NCI-H2081 (cell line): ENCODE results near the gene ZNF217.
"Not testable (repeated sequence)": the region's sequence is repeated elsewhere in the genome, so short reads cannot be mapped to it uniquely, and the experiment has no call there.

Experiments used
- DNase-seq, 2 experiments: peaks; one replicate each; lab custom pipeline; 2025; lab: John Stamatoyannopoulos, UW

ZNF217 gene

DNA sequence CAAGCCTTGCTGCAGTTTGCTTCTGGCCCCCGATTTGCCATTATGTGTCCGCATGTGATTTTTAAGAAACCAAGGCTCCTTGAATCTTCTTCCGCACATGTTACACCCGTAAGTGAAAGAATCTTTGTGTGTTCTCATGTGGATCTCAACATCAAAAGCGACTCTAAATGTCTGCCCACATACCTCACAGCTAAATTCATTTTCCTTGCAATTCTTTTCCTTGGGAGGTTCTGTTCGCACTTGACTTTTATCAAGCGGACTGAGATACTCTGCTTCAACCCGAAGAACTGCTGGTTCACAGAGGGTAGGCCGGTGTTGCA lies 11.4 kb downstream of the ZNF217 start:
- DNase-seq, result no peak

DNA sequence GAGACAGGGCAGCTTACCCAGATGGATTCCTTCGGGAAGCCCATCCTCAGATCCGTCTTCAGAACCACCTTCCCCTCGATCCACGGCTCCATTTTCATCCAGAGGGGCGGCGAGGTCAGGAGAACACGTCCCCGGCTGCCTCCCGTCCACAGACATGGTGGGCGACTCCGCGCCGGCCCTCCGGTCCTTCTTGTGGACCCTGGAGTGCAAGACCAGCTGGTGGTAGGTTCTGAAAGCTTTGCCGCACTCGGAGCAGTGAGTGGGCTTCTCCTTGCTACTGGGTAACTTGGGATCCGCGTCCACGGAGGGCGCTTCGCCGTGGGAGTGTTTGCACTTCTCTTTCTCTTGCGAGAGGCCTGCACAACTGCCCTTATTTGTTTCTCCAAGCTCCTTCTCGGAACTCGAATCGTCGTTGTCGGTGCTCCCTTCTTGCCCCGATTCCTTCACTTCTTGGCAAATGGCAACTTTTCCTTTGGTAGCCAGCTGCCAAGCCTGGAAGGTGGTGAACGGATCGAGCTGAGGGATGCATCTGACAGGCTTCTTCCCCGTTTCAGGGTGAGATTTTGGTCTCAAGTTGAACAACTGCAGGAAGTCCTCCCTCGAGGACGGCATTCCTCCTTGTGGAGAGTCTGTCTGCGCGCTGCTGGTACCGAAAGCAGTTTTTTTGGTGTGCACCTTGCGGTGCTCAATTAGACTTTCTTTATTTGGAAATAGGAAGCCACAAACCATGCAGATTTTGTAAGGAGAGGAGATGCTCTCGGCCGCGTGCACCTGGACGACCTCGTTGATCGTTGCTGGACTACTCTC lies 12.0 kb downstream of the ZNF217 start:
- no peak for DNase-seq

DNA sequence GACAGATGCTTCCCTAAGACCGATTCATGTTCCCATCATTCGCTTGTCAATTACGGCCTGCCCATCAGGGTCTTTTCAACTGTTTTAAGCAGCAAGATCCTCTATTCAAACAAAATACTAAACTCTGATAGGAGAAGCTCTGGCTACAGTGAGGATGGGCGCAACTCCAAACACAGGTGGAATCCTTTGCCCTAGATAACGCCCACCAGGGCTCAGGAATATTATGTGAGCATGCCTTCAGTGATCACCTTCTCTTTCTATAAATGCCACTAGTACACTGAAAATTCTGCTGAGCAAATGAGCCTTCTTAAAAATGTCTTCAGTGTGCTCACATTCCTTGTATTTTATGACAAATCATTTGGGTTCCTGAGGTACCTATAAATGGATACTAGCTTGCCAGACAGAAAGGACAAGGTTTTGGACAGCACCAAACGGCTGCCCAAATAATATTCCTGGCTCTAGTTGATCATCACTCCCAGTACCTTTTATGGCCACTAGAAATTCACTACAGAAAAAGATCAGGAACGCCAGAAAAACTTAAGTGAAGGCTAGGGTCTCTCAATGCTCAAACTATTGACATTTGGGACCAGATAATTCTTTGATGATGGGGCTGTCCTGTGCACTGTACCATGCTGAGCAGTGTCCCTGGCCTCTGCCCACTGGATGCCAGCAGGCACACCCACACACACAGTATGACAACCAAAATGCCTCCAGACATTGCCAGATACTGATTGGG lies 13.1 kb downstream of the ZNF217 start:
- no peak for DNase-seq

DNA sequence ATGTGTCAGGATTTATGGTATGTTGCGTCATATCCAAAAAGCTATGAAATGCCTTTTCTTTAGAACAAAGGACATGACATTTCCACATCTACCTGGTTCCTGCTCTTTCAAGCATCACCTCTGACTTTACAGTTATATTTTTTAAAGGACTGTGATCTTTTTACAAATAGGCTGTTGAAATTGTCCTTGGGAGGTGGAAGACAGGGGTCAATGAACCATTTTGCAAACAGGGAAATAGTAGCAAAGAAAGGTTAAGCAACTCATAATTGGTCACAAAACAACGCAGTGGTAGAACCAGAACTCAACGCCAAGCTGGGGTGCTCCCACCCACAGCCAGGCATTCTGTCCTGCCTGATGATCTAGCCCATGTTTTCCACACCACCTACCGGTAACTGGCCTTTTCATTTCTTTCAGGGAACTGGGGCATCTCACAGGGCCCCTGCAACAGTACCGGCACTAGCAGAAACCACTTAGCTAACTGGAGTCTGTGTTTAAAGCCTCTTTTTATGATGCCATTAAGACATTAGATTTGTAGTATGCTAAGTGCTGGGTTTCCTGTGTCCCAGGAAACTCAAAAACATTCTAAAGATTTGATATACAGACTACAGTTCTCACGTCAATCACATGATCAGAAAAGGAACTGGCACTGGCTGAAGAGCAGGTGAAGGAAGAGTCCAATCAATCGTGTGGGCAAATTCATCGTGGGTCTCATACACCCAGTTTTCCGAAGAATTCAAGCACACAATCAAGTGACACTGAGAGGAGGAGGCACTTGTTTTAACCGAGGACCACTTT lies 13.9 kb downstream of the ZNF217 start:
- no peak for DNase-seq

DNA sequence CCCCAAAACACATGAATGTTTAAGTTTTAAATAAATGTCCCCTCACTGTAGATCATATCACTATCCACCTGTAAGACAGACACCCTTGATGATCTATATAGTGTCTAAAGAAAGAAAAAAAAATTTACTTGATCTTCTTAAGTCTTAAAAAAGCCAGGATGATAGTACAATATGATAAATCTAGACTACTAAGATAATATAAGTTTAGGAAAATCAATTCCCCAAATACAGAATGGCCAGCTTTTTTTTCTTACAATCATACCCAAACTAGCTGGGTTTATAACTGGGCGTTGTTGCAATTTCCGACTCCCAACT lies 14.4 kb downstream of the ZNF217 start:
- no peak for DNase-seq

DNA sequence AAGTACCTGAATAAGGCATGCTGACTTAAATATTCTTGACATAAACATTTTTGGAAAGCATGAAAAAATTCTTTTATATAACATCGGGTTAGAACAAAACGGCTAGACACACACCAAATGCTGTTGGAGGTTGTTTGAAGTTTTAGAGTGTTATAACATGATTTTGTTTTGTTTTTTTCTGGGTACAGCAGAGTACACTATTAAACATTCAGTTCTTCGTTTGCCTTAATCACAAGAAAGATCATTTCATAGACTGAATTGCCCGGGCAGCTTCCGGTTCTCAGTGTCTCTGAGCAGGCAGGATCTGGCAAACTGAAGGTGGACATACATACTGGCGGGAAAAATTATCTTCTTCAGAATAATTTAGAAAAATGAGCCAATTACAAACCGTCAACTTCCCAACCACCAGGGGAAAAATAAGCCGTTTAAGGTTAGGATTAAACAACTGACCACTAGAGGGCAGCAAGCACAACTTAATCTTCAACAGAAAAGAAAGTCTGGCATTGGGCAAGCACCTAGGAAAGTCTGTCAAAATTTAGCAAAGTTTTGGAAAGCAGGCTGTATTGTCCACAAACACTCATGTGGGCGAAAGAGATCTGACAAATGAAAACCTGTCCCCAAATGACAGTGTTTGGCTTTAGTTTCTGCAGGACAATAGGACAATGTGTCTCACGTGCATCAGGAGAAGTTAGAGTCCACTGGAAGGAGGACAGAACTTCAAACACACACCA lies 15.0 kb downstream of the ZNF217 start:
- peak; percentile 50 to 63 for DNase-seq

DNA sequence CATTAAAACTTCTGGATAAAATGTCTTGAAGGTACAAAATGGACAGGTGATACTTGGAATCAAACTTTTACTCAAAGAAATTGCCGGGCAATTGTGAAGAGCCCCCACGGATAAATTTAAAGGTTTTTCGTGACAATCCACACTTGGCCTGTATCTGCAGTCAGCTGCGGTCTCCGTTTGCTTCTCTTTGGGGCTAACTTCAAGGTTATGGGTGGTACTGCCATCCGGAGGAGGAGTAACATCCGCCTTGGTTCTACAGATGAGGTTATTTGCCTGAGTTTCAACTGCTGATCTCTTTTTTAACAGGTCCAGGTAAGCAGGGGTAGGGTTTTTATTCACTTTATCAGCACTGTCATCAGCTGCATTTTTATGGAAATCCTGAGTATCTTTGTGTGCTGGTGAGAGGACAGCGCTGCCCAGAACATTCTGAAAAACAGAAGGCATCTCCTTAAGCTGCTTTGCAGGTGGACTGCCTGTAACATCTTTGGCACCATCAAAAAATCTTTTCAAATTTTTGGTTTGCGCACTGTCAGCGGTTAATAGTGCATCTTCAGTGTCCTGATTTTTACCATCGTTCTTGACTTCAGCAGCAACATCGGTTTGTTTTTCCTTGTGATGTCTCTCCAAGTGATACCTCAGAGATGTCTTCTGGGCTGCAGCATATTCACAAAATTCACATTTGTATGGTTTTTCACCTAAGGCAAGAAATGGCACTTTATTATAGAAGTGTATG lies 16.9 kb downstream of the ZNF217 start:
- DNase-seq, result no peak

DNA sequence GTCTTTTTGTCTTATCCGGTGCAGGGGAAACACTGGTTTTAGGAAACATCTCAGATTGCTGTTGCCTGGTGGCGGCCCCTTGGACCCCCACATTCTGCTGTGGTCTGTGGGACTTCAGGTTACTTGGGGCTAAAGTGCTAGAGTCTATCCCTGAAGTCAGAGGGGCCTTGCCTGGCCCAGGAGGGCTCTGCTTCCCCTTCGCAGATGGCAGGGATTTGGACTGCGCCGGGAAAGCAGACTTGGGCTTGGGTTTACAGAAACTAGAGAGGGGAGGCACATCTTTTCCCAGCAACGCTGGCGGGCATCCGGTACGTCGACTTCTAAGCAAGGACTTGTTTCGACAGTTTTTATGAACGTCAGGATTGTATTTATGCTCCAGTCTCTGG lies 17.5 kb downstream of the ZNF217 start:
- DNase-seq, result no peak

DNA sequence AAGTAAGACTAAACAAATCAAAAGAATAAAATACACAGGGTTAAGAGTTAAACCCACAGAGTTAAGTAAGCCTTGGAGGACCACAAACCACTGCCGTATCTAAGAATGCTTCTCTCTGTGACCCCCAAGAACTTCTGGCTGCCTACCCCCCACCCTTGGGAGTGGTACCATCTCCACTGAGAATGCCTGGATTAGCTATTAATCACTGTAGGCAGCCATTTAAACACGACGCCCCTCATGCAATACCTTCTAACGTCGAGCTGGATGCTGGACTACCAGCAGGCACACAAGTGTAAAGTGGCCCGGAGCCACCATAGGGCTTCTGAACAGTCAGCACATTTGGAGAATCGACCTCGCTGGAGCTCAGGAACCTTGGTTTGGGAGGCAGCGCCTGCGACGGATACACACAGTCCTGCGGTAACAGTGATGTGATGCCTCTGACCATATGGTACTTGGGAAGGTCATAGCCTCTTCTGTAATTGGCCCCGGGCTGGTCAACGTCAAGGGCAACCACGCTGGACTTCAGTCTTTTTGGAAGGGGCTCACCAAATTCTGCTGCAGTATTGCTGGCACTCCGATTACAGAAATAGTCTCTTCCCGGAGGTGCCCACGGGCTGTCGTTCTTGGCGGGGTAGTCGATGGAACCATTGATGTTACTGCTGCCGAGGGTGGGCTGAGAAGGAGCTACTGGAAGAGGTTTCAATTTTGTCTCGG lies 18.0 kb downstream of the ZNF217 start:
- DNase-seq, result no peak

DNA sequence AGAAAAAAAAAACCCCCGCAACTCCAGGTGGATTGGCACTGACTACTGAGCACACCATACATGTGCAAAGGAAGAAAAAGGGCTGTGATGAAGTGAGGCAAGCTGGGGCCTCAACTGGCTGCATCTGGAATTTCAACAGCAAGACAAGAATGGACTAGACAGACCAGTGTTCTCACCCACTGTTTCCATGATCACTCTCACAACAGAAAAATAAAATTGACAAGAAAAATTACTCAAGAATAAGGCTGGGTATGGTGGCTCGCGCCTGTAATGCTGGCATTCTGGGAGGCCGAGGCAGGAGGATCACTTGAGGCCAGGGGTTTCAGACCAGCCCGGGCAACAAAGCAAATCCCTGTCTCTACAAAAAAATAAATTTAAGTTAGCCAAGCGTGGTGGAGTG lies 18.8 kb downstream of the ZNF217 start:
- DNase-seq, result no peak

DNA sequence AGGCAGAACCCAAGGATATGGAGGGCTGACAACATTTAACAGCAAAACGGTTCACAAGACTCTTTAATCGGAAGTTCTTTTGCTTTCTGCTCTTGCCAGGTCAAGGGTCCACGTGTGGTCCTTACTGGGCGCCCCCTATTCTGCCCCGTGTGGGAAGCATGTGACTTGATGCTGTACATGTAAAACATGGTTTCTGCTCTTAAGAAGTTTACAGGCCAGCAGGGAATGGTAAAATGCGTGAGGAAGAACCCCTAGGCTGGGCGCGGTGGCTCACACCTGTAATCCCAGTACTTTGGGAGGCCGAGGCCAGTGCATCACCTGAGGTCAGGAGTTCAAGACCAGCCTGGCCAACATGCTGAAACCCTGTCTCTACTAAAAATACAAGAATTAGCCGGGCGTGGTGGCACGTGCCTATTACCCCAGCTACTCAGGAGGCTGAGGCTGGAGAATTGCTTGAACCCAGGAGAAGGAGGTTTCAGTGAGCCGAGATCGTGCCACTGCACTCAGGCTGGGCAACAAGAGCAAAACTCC lies 19.3 kb downstream of the ZNF217 start:
- DNase-seq, result no peak

DNA sequence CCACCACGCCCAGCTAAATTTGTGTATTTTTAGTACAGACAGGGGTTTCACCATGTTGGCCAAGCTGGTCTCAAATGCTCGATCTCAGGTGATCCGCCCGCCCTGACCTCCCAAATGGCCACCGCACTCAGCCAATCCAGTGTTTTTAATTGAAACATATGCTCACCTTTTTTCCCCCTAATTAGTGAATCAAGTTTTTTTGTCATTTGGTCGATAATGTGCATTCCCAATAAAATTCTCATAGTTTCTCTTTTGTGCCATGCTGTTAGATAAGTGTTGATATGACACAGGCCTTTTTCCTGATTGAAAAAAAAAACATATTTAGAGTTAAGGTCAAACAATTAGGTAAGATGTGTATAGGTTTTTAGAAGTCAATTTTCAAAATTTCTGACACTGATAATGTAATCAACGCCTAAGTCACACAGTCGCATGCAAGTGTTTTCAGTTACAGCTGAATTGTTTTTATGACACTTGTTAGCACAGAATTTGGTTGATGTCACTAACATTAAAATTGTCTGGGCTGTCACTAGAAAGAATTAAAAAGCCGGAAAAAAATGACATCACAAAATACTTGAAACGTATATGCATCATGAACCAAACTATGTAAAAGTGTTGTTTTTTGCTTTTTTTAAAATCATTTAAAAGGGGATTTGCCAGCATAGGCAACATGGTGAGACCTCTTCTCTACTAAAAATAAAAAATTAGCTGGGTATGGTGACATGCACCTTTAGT lies 21.9 kb downstream of the ZNF217 start:
- DNase-seq, result no peak

DNA sequence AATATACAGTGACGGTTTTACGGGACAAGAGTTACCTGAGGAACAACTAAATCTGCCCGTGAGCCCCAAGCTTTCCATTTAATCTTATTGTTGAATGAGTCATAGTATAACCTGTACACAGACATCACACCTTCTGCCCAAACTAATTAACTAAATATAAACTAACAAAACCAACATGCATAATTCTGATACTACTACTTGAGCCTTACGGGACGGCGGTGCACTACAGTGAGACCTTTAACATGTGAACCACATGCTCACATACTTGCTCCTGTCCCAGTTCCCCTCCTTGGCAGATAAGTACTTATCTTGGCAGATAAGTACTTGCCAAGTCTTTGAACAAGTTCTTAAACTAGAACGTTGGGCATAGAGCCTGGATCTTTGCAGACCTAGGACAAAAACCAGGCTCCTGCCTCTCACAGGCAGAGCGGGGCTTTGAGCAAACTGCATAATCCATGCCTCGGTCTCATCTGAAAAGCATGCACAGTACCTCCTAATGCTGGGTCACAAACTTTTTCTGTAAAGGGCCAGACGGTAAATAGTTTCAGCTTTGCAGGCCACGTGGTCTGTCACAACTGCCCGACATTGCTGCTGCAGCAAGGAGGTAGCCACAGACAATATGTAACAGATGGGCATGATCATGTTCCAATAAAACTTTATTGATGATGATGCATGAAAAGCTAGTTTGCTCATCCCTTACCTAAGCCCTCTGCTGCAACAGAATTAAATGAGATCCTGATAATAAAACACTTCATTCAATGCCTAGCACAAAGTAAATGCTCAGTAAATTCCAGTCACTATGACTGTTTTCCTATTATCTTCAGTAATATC lies 23.0 kb downstream of the ZNF217 start:
- no peak for DNase-seq

DNA sequence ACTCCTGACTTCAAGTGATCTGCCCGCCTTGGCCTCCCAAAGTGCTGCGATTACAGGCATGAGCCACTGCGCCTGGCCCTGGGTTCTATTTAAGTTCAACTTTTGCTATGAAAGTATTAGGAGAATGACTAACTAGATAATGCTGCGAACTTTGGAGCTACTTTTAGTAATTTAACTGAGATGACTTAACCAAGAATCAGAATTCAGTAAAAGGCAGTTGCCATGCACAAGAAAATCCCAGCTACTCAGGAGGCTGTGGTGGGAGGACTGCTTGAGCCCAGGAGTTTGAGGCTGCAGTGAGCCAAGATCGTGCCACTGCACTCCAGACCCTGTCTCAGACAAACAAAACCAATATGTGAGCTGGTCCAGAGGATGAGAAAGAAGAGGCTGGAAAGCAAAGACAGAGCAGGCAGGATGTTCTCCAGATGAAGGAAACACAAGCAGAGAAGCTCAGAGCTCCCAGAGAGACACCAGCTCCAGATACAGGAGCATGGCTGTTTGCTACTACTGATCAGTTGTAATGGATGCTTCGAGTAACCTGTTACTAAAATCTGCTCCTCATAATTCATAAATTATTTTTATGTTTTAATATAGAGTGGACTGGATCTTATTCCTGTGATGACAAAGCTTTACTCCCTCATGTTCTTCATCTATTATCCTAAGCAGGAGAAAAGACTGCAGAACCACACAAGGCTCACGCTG lies 23.9 kb downstream of the ZNF217 start:
- DNase-seq, result no peak

DNA sequence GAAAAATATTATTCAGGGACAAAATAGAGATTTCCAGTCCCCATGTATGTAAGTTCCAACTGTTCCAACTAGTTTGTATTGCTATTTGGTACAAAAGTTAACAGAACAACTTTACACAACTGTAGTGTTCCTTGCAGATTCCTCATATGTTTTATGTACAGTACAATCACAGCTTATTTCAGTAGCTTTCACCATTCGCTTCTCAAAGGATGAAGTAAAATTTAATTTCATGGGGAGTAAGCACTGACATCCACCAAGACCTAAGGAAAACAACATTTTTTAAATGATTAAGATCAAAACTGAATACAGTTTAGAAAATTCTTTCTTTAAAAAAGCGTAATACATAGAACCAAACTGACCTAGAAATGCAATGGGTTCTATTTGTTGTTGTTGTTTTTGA lies 24.6 kb downstream of the ZNF217 start:
- no peak for DNase-seq

DNA sequence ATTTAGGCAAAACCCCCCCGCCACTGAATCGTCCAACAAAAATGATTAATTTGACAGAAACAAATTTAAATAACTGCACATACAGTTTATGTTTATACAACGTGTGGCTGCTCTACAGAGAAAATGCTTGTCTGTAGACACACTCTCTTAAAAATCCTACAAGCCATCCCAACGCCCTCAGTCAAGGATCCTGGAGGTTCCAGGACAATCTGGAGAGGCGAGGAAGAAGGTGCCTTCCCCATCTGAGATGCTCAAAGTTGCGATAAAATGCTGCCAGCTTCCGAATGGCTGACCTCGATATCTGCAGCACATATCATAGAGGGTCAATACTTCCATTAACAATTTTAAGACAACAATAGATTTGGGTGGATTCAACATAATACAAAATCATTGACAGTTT lies 25.3 kb downstream of the ZNF217 start:
- DNase-seq, result no peak

DNA sequence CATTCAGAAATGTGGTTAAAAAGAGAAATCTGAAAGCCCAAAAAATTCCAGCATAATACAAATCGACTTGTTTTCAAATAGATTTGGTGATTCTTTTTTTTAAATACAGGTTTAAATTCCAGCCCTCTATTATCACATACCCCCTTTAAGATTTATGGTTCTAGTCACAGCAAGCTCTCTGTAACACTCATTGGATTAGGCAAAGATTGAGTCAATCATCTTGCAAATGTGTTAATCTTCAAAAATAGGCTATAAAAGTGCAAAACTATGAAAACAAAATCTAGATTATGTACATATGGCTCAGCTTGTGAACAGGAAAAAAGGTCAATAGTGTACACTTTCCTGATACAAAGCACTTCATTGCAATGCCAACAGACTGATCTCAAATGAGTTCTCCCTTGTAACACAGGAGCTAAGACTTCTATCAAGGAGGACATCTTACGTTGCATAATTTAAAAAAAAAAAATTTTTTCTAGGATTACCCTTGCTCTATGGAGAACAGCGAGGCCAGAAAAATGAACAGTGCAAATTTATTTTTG lies 26.2 kb downstream of the ZNF217 start:
- DNase-seq, result no peak

DNA sequence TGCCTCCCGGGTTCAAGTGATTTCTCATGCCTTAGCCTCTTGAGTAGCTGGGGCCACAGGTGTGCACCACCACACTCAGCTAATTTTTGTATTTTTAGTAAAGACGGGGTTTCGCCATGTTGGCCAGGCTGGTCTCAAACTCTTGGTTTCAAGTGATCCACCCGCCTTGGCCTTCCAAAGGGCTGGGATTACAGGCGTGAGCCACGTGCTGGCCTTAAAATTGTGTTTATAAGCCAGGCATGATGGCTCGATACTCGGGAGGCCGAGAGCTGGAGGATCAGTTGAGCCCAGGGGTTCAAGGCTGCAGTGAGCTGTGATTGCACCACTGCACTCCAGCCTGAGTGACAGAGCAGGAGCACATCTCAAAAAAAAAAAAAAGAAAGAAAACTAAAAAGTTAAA lies 27.0 kb downstream of the ZNF217 start:
- DNase-seq, result not testable (repeated sequence)
